Osteoblast (primary cell): ENCODE results near the gene FAT2. TPM values are rescaled to one million over a fixed set of nuclear protein-coding genes. Genes with fewer than 3 reads are reported as not detected.

Experiments used
- DNase-seq: peaks from one replicate; pipeline ENCODE4 v3.0.0; 2011; ENCODE audit warnings: low spot score, mixed read lengths; ENCODE audit not compliant: insufficient read length; ENCODE audit errors: missing footprints
- H2AFZ ChIP-seq: 2 replicates; pipeline ENCODE4 v1.6.0; 2011; ENCODE audit warnings: mild to moderate bottlenecking, low read length
- H3K27ac ChIP-seq: 2 replicates; pipeline ENCODE4 v1.5.1; 2011; ENCODE audit warnings: mild to moderate bottlenecking, low read depth, low read length, moderate library complexity
- H3K27me3 ChIP-seq: 2 replicates; pipeline ENCODE4 v1.6.0; 2012; ENCODE audit warnings: mild to moderate bottlenecking, control low read depth, inconsistent platforms, low read length, moderate library complexity; ENCODE audit not compliant: insufficient read depth
- H3K36me3 ChIP-seq: 2 replicates; pipeline ENCODE4 v1.5.1; 2011; ENCODE audit warnings: mild to moderate bottlenecking, low read length, control low read depth, moderate library complexity; ENCODE audit not compliant: insufficient read depth
- H3K4me1 ChIP-seq: 2 replicates; pipeline ENCODE4 v1.5.1; 2011; ENCODE audit warnings: mild to moderate bottlenecking, low read length, control low read depth, moderate library complexity; ENCODE audit not compliant: insufficient read depth
- H3K4me2 ChIP-seq: 2 replicates; pipeline ENCODE4 v1.6.0; 2011; ENCODE audit warnings: mild to moderate bottlenecking, low read length; ENCODE audit not compliant: insufficient read depth
- H3K4me3 ChIP-seq: fragments of 200-600 bp; sonication (generic); 3 replicates; pipeline ENCODE4 v1.5.1; 2012; ENCODE audit warnings: mild to moderate bottlenecking, low read length, inconsistent platforms; ENCODE audit not compliant: insufficient read depth
- H3K79me2 ChIP-seq: 2 replicates; pipeline ENCODE4 v1.6.0; 2012; ENCODE audit warnings: mild to moderate bottlenecking, low read length, control low read depth, inconsistent platforms; ENCODE audit not compliant: insufficient read depth
- H3K9me3 ChIP-seq: 2 replicates; pipeline ENCODE4 v1.5.1; 2011; ENCODE audit warnings: low read depth, low read length, control low read depth
- H4K20me1 ChIP-seq: 2 replicates; pipeline ENCODE4 v1.6.0; 2012; ENCODE audit warnings: mild to moderate bottlenecking, low read length, control low read depth; ENCODE audit not compliant: insufficient read depth
- CTCF ChIP-seq: IDR thresholded peaks from 2 replicates; pipeline ENCODE4 v1.5.1; 2011; ENCODE audit warnings: mild to moderate bottlenecking, low read depth, low read length, moderate library complexity; ENCODE audit errors: extremely low read depth
- total RNA-seq: library from RNA; depleted of rRNA; stranded (reverse); fragments of >200 nt; gene quantifications from 2 replicates; pipeline ENCODE4 v1.2.3, GENCODE V29; 2012

FAT2 gene
- total RNA-seq, 1 donor, result 0.36 TPM

DNA sequence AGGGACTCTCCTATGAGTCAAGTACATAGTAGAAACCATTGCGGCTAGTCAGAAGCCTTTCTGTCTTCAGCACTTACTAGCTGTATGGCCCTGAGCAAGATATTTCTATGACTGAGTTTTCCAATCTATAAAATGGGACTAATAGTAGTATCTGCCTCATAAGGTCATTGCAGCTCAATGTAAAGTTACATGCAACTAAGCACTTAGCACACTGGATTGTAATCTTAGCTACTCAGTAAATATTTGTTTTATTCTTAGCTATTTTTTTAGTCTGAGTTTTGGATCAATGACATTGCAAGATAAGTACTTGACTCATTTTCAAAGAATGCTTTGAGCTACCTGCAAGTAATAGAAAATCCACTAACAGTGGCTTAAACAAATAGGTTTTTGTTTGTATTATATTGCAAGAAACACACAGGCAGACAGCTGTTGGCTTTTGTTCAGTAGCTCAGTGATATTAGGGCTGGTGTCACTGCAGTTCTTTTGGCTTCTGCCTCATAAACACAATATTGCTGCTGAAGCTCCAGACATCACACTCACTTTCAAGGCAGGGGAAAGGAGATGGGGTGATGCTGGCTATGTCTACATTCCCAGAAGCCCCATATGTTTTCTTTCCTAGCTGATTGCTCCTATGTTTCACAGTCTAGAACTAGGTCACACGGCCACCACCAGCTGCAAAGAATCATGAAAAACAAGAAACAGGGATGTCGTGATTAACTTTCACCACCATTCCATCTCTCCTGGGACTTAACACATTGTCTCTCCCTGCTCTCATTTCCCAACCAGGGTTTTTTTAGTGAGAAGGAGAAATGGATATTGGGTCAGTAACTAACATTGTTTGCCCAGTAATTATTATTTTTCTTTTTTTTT is 26.9 kb upstream of the FAT2 start:
- Histone ChIP-seq H2AFZ (no peak overlapping the region), H3K9me3 (no peaks in the 10 kb centered on the region), H4K20me1 (no peaks in the 10 kb centered on the region), H3K36me3 (no peaks in the 10 kb centered on the region), H3K27ac (no peak overlapping the region), H3K4me1 (no peaks in the 10 kb centered on the region), H3K79me2 (no peaks in the 10 kb centered on the region), H3K27me3 (peaks cover 25% of the 10 kb centered on the region), H3K4me3 (no peak overlapping the region), H3K4me2 (no peak overlapping the region)
- DNase-seq, result no peak
- TF ChIP-seq CTCF, result no peak

GRCh38 chr5:151617383-151617840 is 26.3 kb upstream of the FAT2 start:
- no peak overlapping the region for H3K4me3 ChIP-seq
- H3K27ac ChIP-seq, result no peak overlapping the region
- H4K20me1 ChIP-seq, result no peaks in the 10 kb centered on the region
- H3K4me1 ChIP-seq, result no peaks in the 10 kb centered on the region
- no peak overlapping the region for H2AFZ ChIP-seq
- no peaks in the 10 kb centered on the region for H3K9me3 ChIP-seq
- H3K27me3 ChIP-seq, result peaks cover 20% of the 10 kb centered on the region
- TF ChIP-seq CTCF, result no peak
- no peaks in the 10 kb centered on the region for H3K79me2 ChIP-seq
- H3K4me2 ChIP-seq, result no peak overlapping the region
- no peak for DNase-seq
- no peaks in the 10 kb centered on the region for H3K36me3 ChIP-seq

GRCh38 chr5:151615431-151615830 is 24.3 kb upstream of the FAT2 start:
- Histone ChIP-seq H3K4me2 (no peak overlapping the region), H2AFZ (no peak overlapping the region), H4K20me1 (no peaks in the 10 kb centered on the region), H3K9me3 (no peaks in the 10 kb centered on the region), H3K36me3 (no peaks in the 10 kb centered on the region), H3K4me1 (no peaks in the 10 kb centered on the region), H3K27me3 (peaks cover 7% of the 10 kb centered on the region), H3K27ac (no peak overlapping the region), H3K79me2 (no peaks in the 10 kb centered on the region), H3K4me3 (no peak overlapping the region)
- TF ChIP-seq CTCF, result no peak
- no peak for DNase-seq

GRCh38 chr5:151614565-151614964 is 23.4 kb upstream of the FAT2 start:
- Histone ChIP-seq H3K4me3 (no peak overlapping the region), H3K4me2 (no peak overlapping the region)
- no peak for TF ChIP-seq CTCF

More at GRCh38 chr5:151614565-151614964, 23.4 kb upstream of the FAT2 start:
- no peak for DNase-seq
- Histone ChIP-seq H3K4me1 (no peaks in the 10 kb centered on the region), H3K27ac (no peak overlapping the region), H3K27me3 (peaks cover 10% of the 10 kb centered on the region), H3K9me3 (no peaks in the 10 kb centered on the region), H2AFZ (no peak overlapping the region), H3K36me3 (no peaks in the 10 kb centered on the region), H4K20me1 (no peaks in the 10 kb centered on the region), H3K79me2 (no peaks in the 10 kb centered on the region)
